ACC112 (cell line): Measurements from ENCODE around the gene AREG.
A peak's percentile ranks its signal among the peaks of the same experiment; 100 is the strongest.

Experiments
- H2AFZ ChIP-seq: fragments of 200-600 bp; sonication (generic); one replicate; pipeline ENCODE4 v1.6.0; 2017; ENCODE audit warnings: antibody characterized with exemption, low read length; ENCODE audit not compliant: unreplicated experiment
- H3K27ac ChIP-seq: fragments of 200-600 bp; sonication (generic); 2 replicates; pipeline ENCODE4 v1.5.1; 2014; ENCODE audit warnings: low read depth, mild to moderate bottlenecking, antibody characterized with exemption, low read length, moderate library complexity
- H3K27me3 ChIP-seq: fragments of 200-600 bp; sonication (generic); 2 replicates; pipeline ENCODE4 v1.6.1; 2014; ENCODE audit warnings: mild to moderate bottlenecking, antibody characterized with exemption, low read length, moderate library complexity, mixed read lengths; ENCODE audit not compliant: insufficient read depth
- H3K36me3 ChIP-seq: fragments of 200-600 bp; sonication (generic); 2 replicates; pipeline ENCODE4 v1.6.1; 2016; ENCODE audit warnings: mild to moderate bottlenecking, antibody characterized with exemption, low read length, moderate library complexity, mixed read lengths; ENCODE audit not compliant: insufficient read depth
- H3K4me1 ChIP-seq: fragments of 200-600 bp; sonication (generic); one replicate; pipeline ENCODE4 v1.6.1; 2016; ENCODE audit warnings: low read length, mixed read lengths; ENCODE audit not compliant: insufficient read depth, unreplicated experiment, control insufficient read depth
- H3K4me3 ChIP-seq: fragments of 200-600 bp; sonication (generic); 2 replicates; pipeline ENCODE4 v1.5.1; 2014; ENCODE audit warnings: mild to moderate bottlenecking, low read depth, low read length
- H3K79me2 ChIP-seq: fragments of 200-600 bp; sonication (generic); one replicate; pipeline ENCODE4 v1.6.0; 2016; ENCODE audit warnings: low read length; ENCODE audit not compliant: control insufficient read depth, unreplicated experiment, insufficient read depth

Gene AREG

DNA sequence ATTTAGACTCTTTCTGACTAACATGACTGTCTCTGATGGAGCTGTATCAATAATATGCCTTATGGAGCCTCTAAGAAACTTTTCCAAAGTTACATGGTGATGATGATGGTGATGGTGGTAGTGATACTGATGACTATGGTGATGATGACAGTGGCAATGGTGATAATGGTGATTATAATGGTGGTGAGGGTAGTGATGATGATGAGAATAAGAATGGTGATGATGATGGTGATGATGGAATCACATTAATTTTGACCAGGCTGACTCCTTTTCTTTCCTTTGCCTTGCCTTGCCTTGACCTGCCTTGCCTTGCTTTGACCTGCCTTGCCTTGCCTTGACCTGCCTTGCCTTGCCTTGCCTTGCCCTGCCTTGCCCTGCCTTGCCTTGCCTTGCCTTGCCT, 31.7 kb upstream of the AREG start:
- Histone ChIP-seq H3K79me2 (no peaks in the 10 kb centered on the region), H2AFZ (no peak overlapping the region), H3K27ac (no peak overlapping the region), H3K27me3 (no peaks in the 10 kb centered on the region), H3K4me3 (no peak overlapping the region), H3K4me1 (peaks cover 32% of the 10 kb centered on the region), H3K36me3 (no peaks in the 10 kb centered on the region)

DNA sequence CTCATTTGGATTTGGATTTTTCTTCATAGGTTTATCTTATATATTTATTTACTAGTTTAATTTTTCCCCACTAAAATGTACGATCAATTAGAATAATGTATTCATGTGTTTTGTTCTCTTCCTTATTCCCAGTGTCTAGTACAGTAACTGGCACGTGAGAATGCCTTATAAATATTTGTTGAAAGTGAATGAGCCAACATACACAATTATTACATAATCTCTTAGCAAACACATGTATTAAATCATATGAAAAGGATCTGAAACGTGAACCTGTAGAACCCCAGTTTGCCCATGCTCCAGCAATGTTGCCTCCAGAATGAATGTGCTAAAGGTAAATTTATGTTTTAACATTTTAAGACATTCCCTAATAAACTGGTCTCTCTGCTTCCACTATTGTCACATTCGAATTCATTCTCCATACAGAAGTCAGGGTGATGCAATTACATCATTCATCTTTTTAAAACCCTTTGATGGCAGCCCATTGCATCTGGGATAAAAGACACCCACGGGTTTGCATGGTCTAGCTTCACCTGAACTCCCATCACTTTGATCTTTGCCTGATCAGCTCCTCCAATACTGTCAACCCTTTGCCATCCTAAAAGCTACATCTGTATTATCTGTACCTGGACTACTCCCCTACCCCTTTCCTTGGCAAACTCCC, 30.7 kb upstream of the AREG start:
- peaks cover 42% of the 10 kb centered on the region for H3K4me1 ChIP-seq
- no peaks in the 10 kb centered on the region for H3K36me3 ChIP-seq
- no peak overlapping the region for H2AFZ ChIP-seq
- H3K4me3 ChIP-seq: no peak overlapping the region
- no peak overlapping the region for H3K27ac ChIP-seq
- H3K27me3 ChIP-seq: no peaks in the 10 kb centered on the region
- H3K79me2 ChIP-seq: no peaks in the 10 kb centered on the region

DNA sequence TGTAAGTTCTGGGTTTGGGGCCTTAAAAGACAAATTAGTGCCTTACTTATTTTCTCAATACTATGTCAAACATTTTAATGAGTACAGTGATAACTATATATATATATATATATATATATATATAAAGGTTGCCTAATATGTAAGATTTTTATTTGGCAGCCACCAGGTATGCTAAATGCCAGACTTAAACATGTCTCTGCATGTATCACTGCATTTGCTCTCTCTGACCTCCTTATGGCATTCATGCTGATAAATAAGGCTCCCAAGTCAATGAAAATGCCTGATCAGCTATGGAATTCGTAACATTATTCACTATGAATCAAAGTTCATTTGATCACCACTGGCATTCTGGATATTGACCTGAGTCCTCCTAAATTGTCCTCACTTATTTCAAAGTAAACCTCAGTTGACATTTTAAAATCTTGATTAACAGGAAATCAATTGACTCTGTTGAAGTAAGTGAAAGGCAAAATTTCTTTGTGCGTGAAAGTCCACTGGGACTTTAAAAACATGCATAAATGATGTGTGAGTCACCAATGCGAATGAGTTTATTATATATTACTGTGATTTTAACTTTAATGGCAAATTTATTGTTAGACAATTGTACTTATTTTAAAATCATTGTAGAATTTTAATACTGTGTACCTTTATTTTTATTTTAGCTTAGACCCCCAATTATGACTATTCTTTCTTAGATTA, 29.2 kb upstream of the AREG start:
- Histone ChIP-seq H3K27me3 (no peaks in the 10 kb centered on the region), H3K4me3 (peak overlapping the region; percentile 30; the same call in 1 of the 2 replicates), H3K27ac (peak overlapping the region; percentile 71), H3K4me1 (peaks cover 44% of the 10 kb centered on the region), H3K36me3 (no peaks in the 10 kb centered on the region), H2AFZ (no peak overlapping the region), H3K79me2 (no peaks in the 10 kb centered on the region)

DNA sequence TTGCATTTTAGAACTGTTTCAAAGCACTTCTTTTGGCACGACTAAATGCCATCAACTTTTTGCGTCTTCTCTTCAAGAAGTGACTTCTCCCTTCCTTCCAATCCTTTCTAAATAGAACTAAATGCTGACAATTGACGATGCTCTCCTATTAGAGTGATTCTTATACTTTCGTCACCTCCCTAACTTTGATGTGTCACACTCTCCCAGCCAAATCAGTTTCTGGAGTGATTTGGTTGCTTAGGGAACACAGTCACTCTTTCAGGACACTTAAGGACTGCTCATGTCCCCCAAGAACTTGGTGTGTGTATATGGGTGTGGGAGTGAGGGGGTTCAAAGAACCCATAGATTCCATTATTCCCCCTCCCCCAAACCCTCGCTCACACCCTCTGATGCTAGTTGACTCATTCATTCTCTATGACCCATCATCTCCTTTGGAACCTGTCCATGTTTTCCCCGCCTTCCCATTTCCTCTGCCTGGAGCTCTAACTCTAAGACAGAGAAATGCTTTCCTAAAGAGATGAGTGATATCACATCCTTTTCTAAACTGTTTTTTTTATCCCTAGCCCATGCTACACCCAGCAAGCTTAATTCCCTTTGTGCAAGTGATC, 26.8 kb upstream of the AREG start:
- Histone ChIP-seq H2AFZ (peak overlapping the region; percentile 59), H3K4me1 (peaks cover 51% of the 10 kb centered on the region), H3K27me3 (no peaks in the 10 kb centered on the region), H3K36me3 (no peaks in the 10 kb centered on the region), H3K27ac (peak overlapping the region; percentile 63), H3K79me2 (no peaks in the 10 kb centered on the region), H3K4me3 (peak overlapping the region; percentile 7; the same call in 1 of the 2 replicates)

DNA sequence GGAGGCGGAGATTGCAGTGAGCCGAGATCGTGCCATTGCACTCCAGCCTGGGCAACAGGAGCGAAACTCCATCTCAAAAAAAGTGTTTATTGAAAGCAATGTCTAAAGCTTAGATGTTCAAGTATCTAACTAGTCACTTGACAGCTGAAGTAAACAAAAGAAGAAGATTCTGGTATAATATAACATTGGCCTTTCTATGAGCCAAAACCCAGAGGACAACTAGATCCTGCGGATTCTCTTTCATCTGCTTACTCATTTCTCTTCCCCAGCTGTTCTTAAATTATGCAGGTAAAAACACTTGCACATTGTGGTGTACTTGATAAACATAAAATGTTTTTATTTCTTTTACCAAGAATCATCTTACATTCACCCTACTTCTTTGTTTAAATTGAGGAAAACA, 24.1 kb upstream of the AREG start:
- H3K79me2 ChIP-seq: no peaks in the 10 kb centered on the region
- H3K27ac ChIP-seq: no peak overlapping the region
- no peaks in the 10 kb centered on the region for H3K36me3 ChIP-seq
- no peak overlapping the region for H2AFZ ChIP-seq
- H3K4me1 ChIP-seq: peaks cover 51% of the 10 kb centered on the region
- H3K4me3 ChIP-seq: no peak overlapping the region
- no peaks in the 10 kb centered on the region for H3K27me3 ChIP-seq

DNA sequence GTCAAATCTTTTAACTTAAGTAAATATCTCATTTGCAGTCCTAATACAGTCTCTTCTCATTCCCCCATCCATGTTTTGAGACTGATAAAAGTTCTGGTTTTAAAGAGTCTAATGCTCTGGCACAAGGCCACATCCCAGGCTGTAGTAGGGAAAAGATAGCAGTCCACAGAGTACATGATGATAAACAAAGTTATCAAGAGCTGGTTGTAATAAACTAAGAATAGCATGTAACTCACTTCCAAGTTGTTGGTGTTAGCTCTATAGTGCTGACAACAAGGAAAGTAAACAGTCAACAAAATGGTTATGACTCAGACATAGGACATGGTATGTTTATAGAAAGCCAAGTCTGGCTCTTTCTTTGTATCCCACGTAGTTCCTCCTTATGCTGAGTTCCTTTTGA, 21.8 kb upstream of the AREG start:
- no peak overlapping the region for H2AFZ ChIP-seq

DNA sequence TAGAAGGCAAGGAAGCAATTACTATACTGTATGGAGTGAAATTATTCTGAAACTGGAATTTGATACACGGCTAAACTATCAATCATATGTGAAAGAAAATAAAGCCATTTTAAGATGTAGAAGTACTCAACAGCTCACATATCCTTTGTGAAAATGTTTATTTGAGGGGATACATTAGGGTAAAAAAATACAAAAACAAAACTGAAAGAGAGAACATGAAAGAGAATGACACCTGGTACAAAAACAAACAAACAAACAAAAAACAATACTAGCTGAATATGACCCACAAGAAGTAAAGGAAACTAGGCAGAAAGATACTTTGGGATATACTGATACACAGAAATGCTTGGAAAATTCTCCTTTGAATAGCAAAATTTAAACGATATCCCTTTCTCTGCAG, 20.8 kb upstream of the AREG start:
- H2AFZ ChIP-seq: no peak overlapping the region
- peaks cover 46% of the 10 kb centered on the region for H3K4me1 ChIP-seq
- no peaks in the 10 kb centered on the region for H3K79me2 ChIP-seq
- no peaks in the 10 kb centered on the region for H3K27me3 ChIP-seq
- H3K27ac ChIP-seq: no peak overlapping the region
- H3K36me3 ChIP-seq: no peaks in the 10 kb centered on the region
- no peak overlapping the region for H3K4me3 ChIP-seq

More for the DNA sequence above, 21.8 kb upstream of the AREG start:
- Histone ChIP-seq H3K4me1 (peaks cover 46% of the 10 kb centered on the region), H3K27ac (peak overlapping the region; percentile 45; the same call in 1 of the 2 replicates), H3K79me2 (no peaks in the 10 kb centered on the region), H3K36me3 (no peaks in the 10 kb centered on the region), H3K4me3 (no peak overlapping the region), H3K27me3 (no peaks in the 10 kb centered on the region)

DNA sequence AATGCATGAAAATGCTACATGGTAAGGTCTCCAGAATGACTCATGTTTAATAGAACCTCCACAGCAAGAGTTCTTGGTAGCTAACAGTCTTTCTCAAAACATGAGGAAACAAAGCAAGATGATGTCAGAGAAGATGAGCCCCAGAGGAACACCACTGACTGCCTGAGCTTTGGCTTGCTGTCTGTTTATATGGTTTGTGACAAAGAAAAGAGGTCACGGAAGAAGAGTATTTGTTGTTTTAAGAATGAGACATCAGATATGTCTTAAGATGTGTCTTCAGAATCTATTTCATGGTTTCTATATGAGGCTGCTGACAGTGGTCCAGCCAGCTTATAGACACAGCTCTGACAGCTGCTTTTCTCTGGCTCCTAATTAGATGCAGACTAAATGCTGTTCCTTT, 18.8 kb upstream of the AREG start:
- Histone ChIP-seq H3K4me1 (peaks cover 54% of the 10 kb centered on the region), H3K36me3 (no peaks in the 10 kb centered on the region)

DNA sequence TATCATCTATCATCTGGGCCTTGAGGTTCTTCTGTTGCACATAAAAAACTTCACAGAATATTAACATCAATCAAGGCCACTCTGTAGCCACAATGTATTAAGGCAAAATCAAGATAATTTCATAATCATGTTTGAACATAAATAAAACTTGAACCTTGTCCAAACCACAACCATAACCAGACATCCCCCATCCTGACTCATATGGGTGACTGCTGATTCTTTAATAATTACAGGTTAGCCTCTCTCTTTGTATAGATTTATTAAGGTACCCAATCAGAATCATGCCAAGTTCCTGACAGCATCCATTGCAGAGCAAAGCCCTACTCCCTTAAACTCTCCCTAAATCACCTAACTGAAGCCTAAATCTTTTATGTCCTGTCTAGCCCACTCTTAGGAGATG, 16.7 kb upstream of the AREG start:
- H3K36me3 ChIP-seq: no peaks in the 10 kb centered on the region
- no peaks in the 10 kb centered on the region for H3K27me3 ChIP-seq
- H3K4me3 ChIP-seq: no peak overlapping the region
- H3K79me2 ChIP-seq: no peaks in the 10 kb centered on the region
- H3K27ac ChIP-seq: peak overlapping the region; percentile 86; the same call in 1 of the 2 replicates
- H3K4me1 ChIP-seq: peaks cover 53% of the 10 kb centered on the region
- H2AFZ ChIP-seq: no peak overlapping the region

More for the DNA sequence above, 18.8 kb upstream of the AREG start:
- no peaks in the 10 kb centered on the region for H3K79me2 ChIP-seq
- no peaks in the 10 kb centered on the region for H3K27me3 ChIP-seq
- peak overlapping the region; percentile 86 for H3K27ac ChIP-seq
- H2AFZ ChIP-seq: no peak overlapping the region
- no peak overlapping the region for H3K4me3 ChIP-seq

DNA sequence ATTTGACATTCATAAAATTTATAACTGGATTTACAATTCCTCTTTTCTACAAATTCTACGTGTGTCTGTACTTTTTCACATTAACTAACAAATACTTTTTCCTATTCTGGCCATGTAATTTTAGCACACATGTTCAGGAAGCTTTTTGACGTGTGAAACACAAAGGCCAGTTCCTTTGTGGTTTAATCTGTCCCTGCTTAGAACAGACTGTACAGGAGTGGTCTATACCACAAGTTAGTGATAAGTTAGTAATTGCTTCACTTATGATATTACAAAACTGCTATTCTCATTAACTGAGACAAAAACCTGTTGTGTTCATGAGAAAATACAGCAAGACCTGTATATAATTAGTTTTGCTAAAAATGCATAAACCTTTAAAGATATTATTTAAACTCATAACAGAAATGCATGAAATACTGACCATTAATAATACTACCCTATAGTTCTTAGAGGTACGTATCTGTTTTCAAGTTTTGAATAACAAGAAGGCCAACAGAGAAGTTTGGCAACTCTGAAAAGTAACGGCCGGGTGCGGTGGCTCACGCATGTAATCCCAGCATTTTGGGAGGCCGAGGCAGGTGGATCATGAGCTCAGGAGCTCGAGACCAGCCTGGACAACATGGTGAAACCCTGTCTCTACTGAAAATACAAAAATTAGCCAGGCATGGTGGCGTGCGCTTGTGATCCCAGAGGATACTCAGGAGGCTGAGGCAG, 13.7 kb upstream of the AREG start:
- Histone ChIP-seq H3K27me3 (no peaks in the 10 kb centered on the region), H3K27ac (peak overlapping the region; percentile 70), H3K79me2 (no peaks in the 10 kb centered on the region), H3K4me1 (peaks cover 48% of the 10 kb centered on the region), H3K36me3 (no peaks in the 10 kb centered on the region), H3K4me3 (no peak overlapping the region), H2AFZ (peak overlapping the region; percentile 19)
